Measurements from ENCODE around the gene TARBP2.
"Not testable (repeated sequence)": the region's sequence is repeated elsewhere in the genome, so short reads cannot be mapped to it uniquely, and the experiment has no call there.

- not testable (repeated sequence) for TF ChIP-seq CTCF (IDR thresholded peaks at IDR 0.05); ATF2 (CRISPR knock-in tag; IDR thresholded peaks at IDR 0.05; ENCODE audit: borderline replicate concordance, low read depth)
Observed at GRCh38 chr12:53548354-53548753, 47.3 kb downstream of the TARBP2 start.
